Measurements from ENCODE around the gene MALRD1.

DNA sequence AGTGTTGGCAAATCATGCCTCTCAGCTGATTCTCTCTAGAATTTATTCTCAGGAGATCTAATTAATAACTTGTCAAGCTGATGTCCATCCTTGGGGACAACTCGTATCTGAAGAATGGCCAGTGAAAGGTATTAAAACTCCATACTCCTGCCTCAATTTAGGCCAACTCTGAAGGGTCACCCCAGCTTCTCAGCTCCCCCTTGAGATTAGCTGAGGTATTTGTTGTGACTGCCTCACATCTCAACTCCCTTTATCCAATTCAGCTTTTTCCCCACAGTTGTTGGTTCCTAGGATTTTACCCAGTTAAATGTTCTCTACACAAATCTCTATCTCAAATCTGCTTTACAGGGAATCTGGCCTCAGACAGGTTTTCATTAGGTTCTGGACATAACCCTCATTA lies 182.4 kb downstream of the MALRD1 start:
- TF ChIP-seq, protein P1, sequence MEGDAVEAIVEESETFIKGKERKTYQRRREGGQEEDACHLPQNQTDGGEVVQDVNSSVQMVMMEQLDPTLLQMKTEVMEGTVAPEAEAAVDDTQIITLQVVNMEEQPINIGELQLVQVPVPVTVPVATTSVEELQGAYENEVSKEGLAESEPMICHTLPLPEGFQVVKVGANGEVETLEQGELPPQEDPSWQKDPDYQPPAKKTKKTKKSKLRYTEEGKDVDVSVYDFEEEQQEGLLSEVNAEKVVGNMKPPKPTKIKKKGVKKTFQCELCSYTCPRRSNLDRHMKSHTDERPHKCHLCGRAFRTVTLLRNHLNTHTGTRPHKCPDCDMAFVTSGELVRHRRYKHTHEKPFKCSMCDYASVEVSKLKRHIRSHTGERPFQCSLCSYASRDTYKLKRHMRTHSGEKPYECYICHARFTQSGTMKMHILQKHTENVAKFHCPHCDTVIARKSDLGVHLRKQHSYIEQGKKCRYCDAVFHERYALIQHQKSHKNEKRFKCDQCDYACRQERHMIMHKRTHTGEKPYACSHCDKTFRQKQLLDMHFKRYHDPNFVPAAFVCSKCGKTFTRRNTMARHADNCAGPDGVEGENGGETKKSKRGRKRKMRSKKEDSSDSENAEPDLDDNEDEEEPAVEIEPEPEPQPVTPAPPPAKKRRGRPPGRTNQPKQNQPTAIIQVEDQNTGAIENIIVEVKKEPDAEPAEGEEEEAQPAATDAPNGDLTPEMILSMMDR (IDR thresholded peaks at IDR 0.05; ENCODE audit: insufficient read depth, low read depth, low read length), result no peak
- no peak for TF ChIP-seq EZH2 (IDR thresholded peaks at IDR 0.05; ENCODE audit: insufficient read depth, low read length)
